DOHH2 (cell line): ENCODE measurements around the gene KRTAP10-2.

Experiments
- EZH2phosphoT487 ChIP-seq: fragments of 200-600 bp; sonication (generic); IDR thresholded peaks from 2 replicates; pipeline ENCODE4 v1.6.1; 2017; ENCODE audit warnings: borderline replicate concordance, mild to moderate bottlenecking, antibody characterized with exemption, low read length, moderate library complexity, mixed read lengths
- TF ChIP-seq, protein P1 (sequence below): fragments of 200-600 bp; sonication (generic); IDR thresholded peaks from one replicate; pipeline ENCODE4 v1.5.1; 2014; ENCODE audit warnings: antibody characterized with exemption, mild to moderate bottlenecking, low read depth, low read length; ENCODE audit not compliant: poor library complexity, severe bottlenecking

DNA sequence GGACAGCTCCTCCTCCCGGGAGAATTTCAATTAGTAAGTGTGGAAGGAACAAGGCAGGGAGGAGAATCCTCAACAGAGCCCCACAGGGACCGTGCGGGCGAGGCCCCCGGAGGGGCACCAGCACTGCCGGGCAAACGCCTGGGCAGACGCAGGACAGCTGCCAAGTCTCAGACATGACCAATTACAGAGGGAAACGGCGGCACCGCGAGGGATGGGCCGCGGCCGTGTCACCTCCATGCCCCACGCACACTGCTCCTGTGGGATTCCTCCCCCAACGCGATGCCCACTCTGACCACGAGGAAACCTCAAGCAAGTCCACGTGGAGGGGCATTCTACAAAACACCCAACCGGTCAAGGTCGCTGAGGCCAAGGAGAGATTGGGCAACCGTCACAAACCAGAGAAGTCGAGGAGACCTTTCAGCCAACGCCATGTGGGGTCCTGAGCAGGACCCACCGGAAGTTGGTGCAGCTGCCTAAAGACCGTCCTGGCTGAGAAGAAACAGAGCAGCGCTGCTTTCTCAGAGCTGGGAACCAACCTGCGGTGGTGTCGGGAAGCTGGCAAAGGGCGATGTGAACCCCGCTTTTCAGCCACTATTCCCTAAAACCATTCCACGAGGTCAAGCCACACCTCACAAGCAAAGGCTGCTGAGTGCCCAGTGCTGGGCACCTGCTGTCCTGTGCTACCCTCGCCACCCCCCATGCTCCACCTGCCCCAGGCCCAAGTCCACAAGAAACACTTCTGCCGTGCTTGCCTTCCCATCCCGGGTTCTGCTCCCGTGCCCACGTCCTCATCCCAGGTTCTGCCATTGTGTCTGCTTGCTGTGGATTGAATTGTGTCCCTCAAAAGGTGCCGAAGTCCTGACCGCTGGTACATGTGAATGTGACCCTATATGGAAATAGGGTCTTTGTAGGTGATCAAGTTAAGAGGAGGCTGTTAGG lies 20.8 kb upstream of the KRTAP10-2 start:
- TF ChIP-seq, protein P1, sequence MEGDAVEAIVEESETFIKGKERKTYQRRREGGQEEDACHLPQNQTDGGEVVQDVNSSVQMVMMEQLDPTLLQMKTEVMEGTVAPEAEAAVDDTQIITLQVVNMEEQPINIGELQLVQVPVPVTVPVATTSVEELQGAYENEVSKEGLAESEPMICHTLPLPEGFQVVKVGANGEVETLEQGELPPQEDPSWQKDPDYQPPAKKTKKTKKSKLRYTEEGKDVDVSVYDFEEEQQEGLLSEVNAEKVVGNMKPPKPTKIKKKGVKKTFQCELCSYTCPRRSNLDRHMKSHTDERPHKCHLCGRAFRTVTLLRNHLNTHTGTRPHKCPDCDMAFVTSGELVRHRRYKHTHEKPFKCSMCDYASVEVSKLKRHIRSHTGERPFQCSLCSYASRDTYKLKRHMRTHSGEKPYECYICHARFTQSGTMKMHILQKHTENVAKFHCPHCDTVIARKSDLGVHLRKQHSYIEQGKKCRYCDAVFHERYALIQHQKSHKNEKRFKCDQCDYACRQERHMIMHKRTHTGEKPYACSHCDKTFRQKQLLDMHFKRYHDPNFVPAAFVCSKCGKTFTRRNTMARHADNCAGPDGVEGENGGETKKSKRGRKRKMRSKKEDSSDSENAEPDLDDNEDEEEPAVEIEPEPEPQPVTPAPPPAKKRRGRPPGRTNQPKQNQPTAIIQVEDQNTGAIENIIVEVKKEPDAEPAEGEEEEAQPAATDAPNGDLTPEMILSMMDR, result no peak
- TF ChIP-seq EZH2phosphoT487, result no peak
